Measurements from ENCODE around the gene VAMP2.

VAMP2 gene

DNA sequence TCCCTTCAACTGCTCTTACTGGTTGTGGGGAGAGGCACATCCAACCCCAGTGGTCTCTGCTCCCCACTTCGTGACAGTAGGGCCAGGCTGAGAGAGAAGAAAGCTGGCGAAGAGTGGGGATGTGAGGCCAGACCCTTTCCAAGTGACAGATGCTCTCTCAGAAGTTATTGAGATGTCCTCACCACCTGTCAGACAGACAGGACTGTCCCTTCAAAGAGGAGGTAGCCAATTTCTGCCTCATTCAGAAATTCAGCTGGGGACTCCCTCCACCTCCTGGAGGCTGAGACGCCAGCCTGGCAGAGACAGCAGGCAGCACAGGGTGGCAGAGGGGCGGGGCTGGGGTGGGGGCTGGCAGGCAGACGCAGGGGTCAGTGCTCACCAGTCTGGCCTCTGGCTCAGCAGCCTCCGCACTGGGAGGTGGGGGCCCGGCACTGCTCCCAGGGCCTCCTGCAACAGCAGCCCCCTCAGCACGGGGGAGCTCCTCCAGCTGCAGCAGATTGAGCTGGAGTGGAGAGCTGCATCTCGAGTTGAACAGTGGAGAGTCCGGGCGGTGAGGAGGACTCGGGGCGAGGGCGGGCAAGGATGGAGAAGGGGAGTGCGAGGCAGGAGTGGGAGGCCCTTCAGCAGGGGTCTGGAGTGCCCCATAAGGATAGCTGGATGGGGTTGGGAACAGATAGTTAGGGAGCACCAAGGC lies 19.7 kb downstream of the VAMP2 start:
- DNase-seq: no peak

DNA sequence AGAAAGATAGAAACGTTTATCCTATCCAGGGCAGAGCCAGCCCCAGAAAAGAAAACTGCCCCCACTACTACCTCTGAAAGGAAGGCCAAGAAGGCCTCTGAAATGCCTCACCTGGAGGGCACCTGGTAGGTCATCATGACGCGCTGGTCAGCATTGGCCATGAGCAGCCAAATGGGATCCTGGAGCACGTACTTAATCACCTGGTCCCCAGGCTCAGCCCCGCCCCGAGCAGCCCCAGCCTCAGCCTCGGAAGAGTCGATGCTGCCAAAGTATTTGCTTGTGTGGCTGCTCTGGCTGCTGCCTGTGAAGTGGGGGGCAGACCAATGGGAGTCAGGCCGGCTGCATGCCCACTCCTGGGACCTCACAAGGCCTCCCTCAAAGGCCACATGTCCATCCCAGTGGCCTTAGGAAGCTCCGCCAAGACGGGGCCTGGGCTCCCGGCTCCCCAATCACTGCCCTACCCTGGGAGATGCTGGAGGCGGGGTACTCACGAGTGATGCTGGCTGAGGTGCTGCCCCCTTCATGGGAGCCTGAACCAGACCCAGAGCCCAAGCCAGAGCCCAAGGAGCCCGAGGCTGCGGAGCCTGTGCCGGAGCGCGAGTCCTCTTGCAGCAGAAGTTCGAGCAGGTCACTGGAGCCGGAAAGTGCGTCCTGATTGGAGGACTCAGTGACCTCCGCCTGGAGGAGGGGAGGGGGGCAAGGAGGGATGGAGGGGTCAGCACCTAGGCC lies 20.4 kb downstream of the VAMP2 start:
- no peak for DNase-seq

GRCh38 chr17:8141741-8142140 lies 21.0 kb downstream of the VAMP2 start:
- DNase-seq: no peak

DNA sequence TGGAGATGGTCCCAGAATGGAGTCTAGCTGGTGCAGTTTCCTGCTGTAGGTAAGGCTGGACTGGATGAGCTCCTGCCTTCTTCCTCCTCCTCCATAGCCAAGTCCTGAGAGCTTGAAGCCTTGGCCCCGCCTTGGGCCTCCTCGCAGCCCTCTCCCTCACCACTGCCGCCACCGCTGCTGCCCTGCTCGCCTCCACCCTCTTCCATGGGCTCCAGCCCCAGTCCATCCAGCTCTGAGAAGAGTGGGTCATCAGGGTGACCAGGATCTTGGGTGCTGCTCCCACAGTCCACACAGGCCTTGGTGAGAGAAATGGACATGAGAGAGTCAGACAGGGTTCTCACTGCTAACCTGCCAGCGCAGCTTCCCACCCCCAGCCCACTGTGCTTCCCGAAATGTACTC lies 21.7 kb downstream of the VAMP2 start:
- no peak for DNase-seq

- DNase-seq: peak in 1 of 2 donors; percentile 26
Observed at GRCh38 chr17:8140065-8141029, 22.4 kb downstream of the VAMP2 start.

DNA sequence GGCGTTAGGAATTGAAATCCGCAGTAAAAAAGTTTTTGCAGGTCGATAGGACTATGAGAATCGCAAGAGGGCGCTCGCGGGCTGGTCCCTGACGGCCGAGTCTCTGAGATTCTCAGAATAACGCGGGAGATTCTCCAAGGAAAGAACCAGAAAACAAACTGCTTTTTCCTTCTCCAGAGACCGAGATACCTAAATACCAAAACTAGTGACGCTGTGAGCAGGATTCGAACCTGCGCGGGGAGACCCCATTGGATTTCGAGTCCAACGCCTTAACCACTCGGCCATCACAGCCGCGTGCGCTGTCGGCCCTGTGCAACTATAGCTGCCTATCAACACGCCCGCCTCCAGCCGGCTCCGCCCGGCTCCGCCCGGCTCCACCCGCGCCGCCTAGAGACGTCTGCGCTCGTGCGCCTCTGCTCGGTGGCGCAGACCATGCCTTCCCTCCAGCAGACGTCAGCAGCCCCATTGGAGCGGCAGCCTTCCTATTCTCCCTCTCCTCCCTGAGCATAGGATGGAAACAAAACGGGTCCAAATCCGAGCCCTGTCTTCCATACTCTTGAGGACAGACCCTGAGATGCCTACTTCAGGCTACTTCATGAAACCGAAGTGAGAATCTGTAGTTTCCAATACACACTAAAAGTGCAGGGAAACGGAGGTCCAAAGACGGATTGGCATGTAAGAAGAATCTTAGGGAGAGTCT lies 23.9 kb downstream of the VAMP2 start:
- peak; percentile 96 to 99 for DNase-seq

- no peak for DNase-seq
Observed at GRCh38 chr17:8138374-8138671, 24.4 kb downstream of the VAMP2 start.

- DNase-seq: no peak
Observed at GRCh38 chr17:8137645-8138373, 24.9 kb downstream of the VAMP2 start.

GRCh38 chr17:8133941-8134340 lies 28.8 kb downstream of the VAMP2 start:
- DNase-seq: no peak

- no peak for DNase-seq
Observed at GRCh38 chr17:8133399-8133798, 29.3 kb downstream of the VAMP2 start.

DNA sequence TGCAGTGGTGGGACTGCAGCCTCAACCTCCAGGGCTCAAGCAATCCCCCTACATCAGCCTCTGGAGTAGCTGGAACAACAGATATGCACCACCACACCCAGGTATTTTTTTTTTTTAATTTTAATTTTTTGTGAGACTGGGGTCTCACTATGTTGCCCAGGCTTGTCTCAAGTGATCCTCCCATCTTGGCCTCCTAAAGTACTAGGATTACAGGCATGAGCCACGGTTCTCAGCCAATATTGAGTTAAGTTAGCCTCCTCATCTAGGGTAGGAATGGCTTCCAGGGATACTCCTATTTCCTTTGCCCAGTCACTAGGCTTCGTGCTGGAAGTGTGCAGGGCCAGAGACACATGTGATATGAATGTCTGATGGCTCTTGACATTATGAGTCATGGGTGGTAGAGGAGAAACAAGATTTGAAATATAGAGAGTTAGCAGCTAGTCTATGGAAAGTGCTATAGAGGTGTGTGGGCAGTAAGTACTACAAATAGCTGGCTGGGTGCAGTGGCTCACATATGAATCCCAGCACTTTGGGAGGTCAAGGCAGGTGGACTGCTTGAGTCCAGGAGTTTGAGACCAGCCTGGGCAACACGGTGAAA lies 30.8 kb downstream of the VAMP2 start:
- no peak for DNase-seq

GRCh38 chr17:8128125-8128784 lies 34.5 kb downstream of the VAMP2 start:
- no peak for DNase-seq

- no peak for DNase-seq
Observed at GRCh38 chr17:8126491-8127066, 36.2 kb downstream of the VAMP2 start.

GRCh38 chr17:8125947-8126490 lies 36.7 kb downstream of the VAMP2 start:
- DNase-seq: no peak

- DNase-seq: peak; percentile 59 to 96
Observed at GRCh38 chr17:8125154-8125946, 37.4 kb downstream of the VAMP2 start.

DNA sequence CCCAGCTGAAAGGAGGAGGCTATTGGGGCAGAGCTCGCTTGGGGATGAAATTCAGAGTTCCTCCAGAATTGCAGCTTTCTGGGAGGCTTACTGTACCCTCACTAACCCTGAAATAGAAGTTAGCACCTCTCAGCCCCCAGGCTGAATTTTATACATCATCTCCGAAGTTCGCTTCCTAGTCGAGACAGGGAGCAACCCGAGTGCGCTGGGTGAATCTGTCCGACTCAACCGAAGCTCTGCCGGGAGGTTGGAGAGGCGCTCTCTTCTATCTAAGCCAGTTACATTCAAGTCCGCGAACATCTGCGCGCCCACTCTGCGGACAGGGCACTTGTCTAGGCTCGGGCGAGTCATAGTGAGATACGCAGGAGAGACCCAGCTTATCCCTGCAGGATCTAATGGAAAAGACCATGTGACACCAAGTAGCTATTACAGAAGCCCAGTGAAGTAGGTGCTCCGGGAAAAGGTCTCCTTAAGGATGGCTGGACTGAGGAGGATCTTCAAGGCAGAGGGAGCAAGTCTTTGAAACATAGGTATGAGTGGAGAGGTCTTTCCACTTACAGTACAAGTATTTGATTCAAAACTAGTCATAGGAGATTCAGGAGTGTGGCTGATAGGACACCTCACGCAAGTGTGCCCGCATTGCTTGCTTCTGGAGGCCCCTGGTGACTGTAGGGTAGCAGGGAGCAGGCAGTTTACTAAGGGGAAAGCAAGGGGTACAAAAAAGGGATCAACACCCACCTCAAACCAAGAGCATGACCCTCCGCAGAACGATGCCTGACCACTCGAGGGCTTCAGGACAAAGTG lies 38.2 kb downstream of the VAMP2 start:
- no peak for DNase-seq

DNA sequence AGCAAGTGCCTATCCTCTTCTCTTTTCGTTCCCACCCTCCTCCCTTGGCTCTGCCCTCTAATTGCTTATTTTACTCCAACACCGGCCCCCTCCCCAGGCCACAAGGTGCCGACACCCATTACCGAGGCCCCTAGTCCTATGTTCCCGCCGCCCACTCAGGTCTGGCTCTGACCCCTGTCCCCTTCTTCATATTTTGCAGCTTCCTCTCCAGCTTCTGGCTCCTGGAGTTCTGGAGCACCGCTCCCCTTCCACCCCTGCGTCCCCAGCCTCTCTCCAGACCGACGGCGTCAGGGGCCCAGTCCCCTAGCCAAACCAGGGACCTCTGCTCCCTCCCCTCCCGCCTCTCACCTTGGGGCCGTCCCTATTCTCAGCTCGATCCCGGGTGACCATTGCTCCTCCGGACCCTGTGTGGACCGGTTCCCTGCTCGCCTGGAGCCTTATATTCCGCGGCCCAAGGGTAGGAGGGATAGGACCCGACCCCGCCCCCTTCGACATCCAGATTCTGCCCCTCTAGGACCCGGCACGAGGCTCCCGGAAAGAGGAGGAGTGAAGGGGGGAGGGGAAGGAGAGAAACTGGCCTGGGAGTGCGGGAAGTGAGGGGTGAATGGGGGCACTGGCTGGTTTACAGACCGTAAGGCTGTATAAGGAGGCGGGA lies 38.9 kb downstream of the VAMP2 start, which contains the start of gene HES7:
Gene HES7 (minus strand): TSS at position 412 of the 655 bp plus-strand sequence. CDS start 22 bp downstream, at position 390.
- DNase-seq: no peak

All from inflammatory macrophage treated with lipopolysaccharide for 1 hour (primary cell).